Caki2 (cell line): ENCODE results near the gene LBX2. TPM values are rescaled to one million over a fixed set of nuclear protein-coding genes. Genes with fewer than 3 reads are reported as not detected.

Experiments used
- DNase-seq: peaks from one replicate; pipeline ENCODE4 v3.0.0-alpha.2; 2015; ENCODE audit warnings: low read depth
- in situ Hi-C: cut with HindIII; loops from 2 replicates; pipeline ENCODE4 v1.10.0; 2016; ENCODE audit warnings: low sequenced_read_pairs, low pct_unique_long_range_greater_than_20kb, mixed read lengths
- total RNA-seq: library from RNA; depleted of rRNA; stranded (reverse); fragments of >200 nt; shearing (Covaris generic); gene quantifications from 2 replicates; pipeline ENCODE4 v1.2.3, GENCODE V29; 2014; ENCODE audit warnings: low replicate concordance

LBX2 gene
- total RNA-seq, 1 experiment from 2014 or later, result 28.5 TPM

DNA sequence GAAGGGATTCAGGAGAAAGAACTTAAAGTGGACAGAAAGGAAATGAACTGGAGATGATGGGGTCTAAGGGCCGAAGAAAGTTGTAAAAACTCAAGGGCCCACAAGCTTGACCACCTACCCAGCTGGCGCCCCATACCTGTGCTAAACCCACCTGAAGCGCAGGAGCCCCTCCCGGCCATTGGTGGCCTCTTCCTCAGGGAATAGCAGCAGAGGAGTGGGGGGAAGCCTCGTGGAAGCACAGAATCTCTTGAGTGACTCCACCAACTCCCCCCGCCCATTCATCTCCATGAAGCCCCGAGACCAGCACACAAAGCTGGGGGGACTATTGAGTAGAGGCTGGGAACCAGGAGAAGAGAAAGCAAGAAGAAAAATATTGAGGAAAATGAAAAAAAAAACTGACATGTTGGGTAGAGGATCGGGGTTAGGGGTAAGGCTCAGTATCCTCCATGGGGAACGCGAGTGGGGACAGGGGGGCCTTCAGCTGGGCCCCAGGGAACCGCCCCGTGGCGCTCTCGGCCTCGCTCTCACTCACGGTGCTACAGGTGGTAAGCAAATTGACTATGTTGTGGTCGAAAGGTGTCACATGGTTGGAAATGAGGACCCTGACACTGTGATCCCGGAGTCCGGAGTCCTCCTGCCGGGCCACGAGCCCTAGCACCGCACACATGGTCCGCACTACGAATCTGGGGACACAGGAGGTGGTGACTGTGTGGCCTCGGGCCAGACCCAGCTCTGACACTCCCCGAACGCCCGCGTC is 29.4 kb upstream of the LBX2 start:
- in situ Hi-C loops, result no loop called here
- DNase-seq, result no peak

GRCh38 chr2:74527741-74528140 is 28.3 kb upstream of the LBX2 start:
- in situ Hi-C loops, result no loop called here
- DNase-seq, result no peak

GRCh38 chr2:74526649-74527230 is 27.3 kb upstream of the LBX2 start:
- in situ Hi-C loops, result no loop called here

GRCh38 chr2:74525717-74526648 is 26.6 kb upstream of the LBX2 start, which contains the start of gene DQX1:
DQX1 (minus strand) TSS chr2:74526231; CDS start chr2:74525729, 502 bp downstream.
- peak; percentile 41 for DNase-seq

More at GRCh38 chr2:74526649-74527230, 27.3 kb upstream of the LBX2 start:
- DNase-seq, result no peak

DNA sequence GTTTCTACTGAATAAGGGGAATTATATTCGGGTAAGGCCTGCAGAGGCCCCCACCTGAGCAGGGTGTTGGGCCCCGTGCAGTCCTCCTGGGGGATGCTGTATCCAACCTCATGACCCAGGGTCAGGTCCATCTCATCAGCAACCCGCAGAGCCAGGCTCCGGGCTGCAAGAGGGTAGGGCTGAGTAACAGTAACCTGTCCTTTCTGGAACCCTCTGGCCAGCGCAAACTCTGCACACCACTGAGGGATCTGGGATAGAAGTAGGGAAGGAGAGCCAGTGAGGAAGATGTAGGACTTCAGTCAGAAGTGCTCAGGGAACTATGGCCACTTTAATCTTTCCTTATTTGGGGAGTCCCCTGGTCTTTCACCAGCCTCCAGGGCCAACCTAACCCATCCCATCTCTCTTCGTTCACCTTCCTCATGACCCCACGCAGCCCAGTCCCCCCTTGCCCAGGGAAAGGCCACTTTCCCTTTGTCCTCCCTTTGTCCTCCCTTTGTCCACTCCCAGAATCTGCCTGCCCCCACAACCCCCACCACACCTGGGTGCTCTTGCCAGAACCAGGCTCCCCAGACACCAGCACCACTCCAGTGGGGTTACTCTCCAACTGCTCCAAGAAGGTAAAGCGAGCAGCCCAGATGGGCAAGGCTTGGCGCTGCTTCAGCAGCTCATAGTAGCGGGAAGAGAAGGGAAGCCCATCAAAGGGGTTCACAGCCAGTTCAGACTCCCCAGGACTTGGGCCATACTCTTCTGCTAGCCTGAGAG is 25.7 kb upstream of the LBX2 start:
- DNase-seq, result no peak
- in situ Hi-C loops, result no loop called here

More at GRCh38 chr2:74525717-74526648, 26.6 kb upstream of the LBX2 start, which contains the start of gene DQX1:
- in situ Hi-C loops, result no loop called here

DNA sequence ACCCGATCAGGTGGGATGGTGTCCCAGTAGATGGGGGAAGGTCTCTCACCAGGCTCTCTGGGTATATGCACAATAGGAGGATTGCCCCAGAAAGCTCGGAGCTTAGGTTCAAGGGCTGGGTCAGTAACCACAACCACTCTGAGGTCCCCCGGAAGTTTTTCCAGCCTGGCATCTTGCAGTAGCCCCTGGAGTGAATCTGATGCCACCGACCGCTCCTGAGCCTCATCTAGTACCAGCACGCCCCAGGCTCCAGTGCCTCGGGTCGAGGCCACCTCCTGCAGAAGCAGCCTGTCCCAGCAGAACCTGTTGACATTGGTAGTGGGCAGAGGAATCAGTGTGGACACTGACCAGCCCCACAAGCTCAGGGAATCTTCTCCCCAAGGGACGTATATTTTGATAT is 24.6 kb upstream of the LBX2 start:
- in situ Hi-C loops, result no loop called here
- DNase-seq, result no peak

DNA sequence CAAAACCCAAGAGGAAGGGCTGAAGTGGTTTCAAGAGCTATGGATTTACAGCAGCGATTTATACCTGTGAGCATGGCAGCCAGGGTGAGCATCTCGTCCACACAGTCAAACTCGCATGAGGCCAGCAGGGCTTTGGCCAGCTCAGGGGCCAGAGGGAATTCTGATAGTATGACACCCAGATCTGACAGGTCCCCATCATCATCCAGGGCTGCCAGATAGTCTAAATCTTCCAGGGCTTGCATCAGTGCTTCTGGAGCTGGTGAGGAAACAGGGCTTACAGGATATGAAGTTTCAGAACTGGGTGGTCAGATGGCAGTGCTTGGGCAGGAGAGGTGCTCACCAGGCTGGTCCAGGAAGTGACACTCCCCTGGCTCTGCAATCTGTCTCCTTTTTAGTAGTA is 23.1 kb upstream of the LBX2 start:
- in situ Hi-C loops, result no loop called here
- DNase-seq, result no peak

DNA sequence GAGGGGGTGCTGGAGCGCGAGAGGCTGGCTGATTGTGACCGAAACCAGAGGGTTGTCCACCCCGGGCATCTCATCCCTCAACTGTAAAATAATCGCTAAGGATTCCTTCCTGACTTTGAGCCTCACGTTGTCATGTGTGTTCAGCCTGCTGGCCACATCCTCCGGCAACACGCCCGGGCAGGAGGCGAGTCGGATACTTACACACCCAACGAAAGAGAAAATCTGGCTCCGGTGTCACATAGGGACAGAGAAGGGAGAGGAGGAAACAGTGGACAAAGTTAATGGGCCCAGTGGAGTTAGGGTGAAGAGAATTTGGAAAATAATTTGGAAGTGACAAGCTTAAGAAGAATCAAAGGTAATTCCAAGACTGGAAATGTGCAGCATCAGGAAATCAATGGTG is 17.2 kb upstream of the LBX2 start:
- in situ Hi-C loops, result no loop called here
- no peak for DNase-seq

DNA sequence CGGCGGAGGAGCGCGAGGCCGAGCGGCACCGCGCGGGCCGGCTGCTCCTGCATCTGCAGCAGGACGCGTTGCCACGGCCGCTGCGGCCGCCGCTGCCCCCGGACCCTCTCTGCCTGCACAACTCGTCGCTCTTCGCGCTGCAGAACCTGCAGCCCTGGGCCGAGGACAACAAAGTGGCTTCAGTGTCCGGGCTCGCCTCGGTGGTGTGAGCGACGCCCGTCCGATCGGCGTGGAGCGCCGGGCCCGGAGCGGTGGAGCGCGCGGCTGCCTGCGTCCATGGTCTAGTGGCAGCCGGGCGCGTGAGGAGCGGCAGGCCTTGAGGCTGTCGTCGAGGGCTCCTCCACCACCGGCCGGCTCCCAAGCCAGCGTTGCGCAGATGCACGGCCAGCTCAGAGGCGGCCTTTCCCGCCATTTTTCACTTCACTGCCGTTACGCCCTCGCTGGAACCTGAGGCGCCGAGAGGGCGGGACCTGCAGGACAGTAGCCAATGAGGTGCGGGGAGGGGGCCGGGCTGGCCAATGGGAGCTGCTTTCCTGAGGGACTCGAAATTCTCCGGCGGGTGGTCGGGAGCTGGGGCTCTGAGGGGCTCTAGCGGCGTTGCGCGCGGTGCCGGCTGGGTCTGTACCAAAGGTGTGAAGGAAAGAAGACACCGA is 16.7 kb upstream of the LBX2 start:
- in situ Hi-C loops, result no loop called here
- DNase-seq, result no peak

DNA sequence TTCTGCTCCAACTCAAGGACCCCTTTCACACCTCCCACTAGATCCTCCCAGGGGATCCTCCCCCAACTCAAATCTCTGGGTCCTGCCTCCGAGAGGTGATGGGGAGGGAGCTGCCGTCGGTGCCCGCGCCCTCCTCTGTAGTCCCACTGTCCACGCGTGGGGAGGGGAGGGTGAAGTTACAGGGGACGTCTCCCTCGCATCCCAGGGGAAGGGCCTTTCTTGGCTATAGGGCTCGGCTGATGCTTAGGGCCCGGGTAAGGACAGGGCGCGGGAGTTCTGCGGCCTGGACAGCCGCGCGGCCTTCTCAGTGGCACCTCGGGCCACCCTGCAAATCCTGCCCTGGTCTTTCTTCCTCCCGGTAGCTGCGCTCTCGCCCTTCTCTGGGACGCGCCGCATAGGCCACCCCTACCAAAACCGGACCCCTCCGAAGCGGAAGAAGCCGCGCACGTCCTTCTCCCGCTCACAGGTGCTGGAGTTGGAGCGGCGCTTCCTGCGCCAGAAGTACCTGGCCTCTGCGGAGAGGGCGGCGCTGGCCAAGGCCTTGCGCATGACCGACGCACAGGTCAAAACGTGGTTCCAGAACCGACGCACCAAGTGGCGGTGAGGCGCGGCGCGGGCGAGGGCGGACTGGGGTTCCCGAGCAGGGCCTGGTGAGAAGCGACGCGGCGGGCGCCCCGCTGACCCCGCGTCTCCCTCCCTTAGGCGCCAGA is 16.0 kb upstream of the LBX2 start:
- in situ Hi-C loops, result no loop called here

GRCh38 chr2:74514368-74515270 is 15.2 kb upstream of the LBX2 start, which contains the start of gene TLX2:
TLX2 (plus strand) TSS chr2:74514450; CDS start chr2:74514807, 357 bp downstream.
- DNase-seq, result no peak
- in situ Hi-C loops, result no loop called here

More for the DNA sequence above, 16.0 kb upstream of the LBX2 start:
- no peak for DNase-seq

- in situ Hi-C loops, result no loop called here
- DNase-seq, result no peak
These were observed 14.4 kb upstream of the LBX2 start for GRCh38 chr2:74513605-74514367.

DNA sequence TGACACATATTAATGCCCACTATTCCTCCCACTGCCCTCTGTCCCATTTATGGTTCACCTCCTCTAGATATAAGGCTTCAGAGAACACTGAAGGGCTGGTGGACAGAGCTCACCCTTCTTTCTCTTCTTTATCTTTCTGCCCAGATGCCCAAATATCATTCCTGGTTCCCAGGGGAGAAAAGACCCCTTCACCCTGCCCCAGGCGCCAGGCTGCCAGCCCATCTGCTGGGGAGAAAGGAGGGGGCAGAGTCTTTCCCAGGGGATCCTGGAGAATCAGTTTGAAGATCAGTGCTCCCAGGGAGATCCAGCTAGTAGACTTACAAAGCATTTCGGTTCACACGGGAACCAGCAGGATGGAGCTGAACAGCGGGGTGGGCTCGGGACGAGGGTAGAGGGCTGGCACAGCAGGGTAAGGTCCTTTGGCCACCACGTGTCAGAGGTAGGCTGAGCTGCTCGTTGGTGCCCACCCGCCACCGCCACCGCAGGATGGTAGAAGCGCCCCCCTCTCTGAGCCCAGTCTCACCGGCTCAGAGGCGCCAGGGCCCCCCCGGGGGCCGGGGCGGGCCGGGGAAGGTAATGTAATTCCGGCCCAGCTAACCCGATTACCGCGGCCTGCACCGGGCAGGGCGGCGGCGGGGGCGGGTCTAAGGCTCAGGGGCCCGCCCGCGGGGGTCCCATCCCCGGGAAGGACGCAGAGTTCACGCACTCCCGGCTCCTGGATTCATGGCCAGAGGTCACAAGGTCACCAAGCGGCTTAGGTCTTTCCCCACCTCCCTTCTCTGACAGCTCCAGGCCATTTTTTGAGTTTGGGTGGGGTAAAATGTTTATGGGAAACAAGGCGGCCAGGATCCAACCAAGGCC is 13.6 kb upstream of the LBX2 start:
- in situ Hi-C loops, result no loop called here

GRCh38 chr2:74511104-74511989 is 11.9 kb upstream of the LBX2 start:
- in situ Hi-C loops, result no loop called here
- DNase-seq, result no peak

More for the DNA sequence above, 13.6 kb upstream of the LBX2 start:
- DNase-seq, result no peak
